ENCODE measurements around the gene F5.
A peak's percentile ranks its signal among the peaks of the same experiment; 100 is the strongest.

Gene F5

DNA sequence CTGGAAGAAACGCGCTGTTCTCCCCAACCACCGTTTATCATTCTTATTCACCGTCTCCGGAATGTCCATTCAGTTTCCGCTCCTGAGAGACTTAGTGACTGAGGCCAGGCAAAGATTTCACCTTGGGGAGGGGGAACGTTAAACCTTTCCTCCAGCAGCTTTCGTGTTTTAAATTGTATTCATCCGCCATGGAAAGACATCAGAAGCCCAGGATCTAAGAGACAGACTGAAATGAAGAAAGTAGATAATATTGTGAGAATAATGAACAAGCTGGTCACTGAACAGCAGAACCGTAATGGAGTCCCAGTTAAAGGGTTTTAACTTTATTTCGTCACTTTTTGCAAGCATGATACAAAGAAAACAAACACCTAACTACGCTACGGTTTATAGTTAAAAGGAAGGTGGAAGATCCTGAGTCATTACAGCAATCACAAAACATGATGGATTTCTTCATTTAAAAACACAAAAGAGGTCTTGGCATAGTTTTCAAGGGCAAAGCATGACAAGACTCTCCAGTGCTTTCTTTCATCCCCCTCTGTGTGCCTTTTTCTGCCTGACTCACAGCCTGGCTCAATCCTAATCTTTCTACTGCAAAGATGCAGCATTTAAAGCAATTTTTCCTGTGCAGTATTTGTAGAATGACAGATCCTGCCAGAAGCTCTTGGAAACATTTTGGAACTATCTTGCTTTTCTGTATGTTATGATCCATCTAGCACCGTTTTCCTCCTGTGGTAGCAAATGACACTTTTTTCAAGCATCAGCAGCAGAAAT, 99.8 kb downstream of the F5 start:
- H3K4me3 ChIP-seq (ENCODE audit: low read depth, low read length): peak overlapping the region; percentile 83
- no peaks in the 10 kb centered on the region for H3K27me3 ChIP-seq (ENCODE audit: control insufficient read depth, insufficient read depth, low read length)
- no peaks in the 10 kb centered on the region for H3K9me3 ChIP-seq (ENCODE audit: control insufficient read depth, insufficient read depth, low read length)
- H3K9ac ChIP-seq (ENCODE audit: low read depth, low read length): peak overlapping the region; percentile 82
- peaks cover 49% of the 10 kb centered on the region for H3K4me1 ChIP-seq (ENCODE audit: control insufficient read depth, insufficient read depth, low read length)
- H3K36me3 ChIP-seq (ENCODE audit: control insufficient read depth, insufficient read depth, low read length): no peaks in the 10 kb centered on the region
- H3K27ac ChIP-seq (ENCODE audit: low read depth, low read length): peak overlapping the region; percentile 94

DNA sequence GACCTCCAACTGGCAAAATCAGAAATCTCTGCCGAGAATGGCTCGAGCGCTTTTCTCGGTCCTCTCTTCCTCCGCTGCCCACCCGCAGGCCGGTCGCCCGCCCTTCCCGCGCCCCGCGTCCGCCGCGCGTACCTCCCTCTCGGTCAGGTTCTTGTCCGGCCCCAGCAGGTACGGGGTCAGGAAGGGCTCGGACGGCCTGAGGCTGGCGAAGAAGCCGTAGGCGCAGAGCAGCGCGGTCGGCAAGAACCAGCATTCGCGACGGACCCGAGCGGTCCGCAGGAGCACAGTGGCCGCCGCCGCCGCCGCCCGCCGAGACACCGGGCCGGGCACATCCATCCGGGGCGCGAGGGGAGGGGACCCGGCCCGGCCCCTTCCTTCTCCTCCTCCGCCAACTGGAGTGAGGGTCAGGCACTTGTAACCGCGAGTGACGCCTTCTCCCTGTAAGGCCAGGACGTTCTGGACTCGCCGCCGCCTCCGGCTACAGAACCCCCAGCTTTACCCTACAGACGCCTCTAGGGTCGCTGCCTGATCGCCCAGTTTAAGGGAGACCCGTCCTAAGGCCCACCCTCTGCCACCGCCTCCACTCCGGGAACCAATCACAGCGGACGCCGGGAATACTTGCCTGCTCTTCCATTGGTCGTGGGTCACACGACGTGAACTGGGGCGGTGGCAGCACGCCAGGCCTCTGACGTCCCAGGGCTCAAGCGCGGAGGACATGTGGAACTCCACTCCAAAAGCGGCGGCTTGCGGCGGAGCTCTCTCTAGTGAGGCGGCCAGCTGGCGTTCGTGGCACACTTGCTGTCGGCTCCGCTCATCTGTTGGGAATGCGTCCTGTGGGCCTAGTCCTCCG, 100.6 kb downstream of the F5 start, which contains the start of gene SLC19A2:
SLC19A2 (minus strand) TSS at position 514 of the 850 bp plus-strand sequence; CDS start at position 336, 178 bp downstream.
- Histone ChIP-seq H3K4me1 (ENCODE audit: control insufficient read depth, insufficient read depth, low read length) (peaks cover 57% of the 10 kb centered on the region), H3K27me3 (ENCODE audit: control insufficient read depth, insufficient read depth, low read length) (no peaks in the 10 kb centered on the region), H3K36me3 (ENCODE audit: control insufficient read depth, insufficient read depth, low read length) (no peaks in the 10 kb centered on the region), H3K9ac (ENCODE audit: low read depth, low read length) (peak within 1 kb of the TSS; percentile 82), H3K27ac (ENCODE audit: low read depth, low read length) (peak within 1 kb of the TSS; percentile 94), H3K9me3 (ENCODE audit: control insufficient read depth, insufficient read depth, low read length) (no peaks in the 10 kb centered on the region), H3K4me3 (ENCODE audit: low read depth, low read length) (peak within 1 kb of the TSS; percentile 83)

DNA sequence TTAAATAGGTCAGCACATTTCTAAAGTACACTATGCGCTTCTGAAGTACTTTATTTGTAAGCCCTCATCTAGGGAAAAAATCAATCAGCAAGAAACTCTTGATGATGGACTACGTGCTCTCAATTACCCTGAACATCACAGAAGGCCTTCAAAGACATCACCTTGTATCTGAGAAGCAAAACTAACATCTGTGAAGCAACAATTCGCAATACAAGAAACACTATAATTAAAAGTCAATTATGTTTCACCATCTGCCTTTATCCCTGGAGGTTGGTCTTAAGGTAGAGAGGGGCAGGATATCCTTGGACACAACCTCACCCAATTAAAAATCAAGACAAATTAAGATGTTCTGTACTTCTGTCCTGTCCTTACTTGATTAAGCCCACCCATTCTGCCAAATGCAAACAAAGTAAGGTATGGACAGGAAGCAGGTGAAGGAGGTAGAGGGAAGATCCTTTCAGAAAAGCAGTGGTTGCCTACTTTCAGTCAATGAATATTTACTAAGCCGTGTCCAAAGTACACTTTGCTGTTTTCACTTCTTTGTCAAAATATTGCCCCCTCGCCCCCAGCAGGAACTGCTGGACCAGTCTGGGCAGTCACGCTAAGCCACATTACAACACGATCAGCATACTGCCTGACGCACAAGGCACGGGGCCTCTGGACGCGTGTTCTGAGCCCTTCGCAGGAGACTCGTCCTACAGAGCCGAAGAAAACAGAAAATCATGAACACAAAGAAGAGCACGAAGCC, 101.4 kb downstream of the F5 start:
- peaks cover 64% of the 10 kb centered on the region for H3K4me1 ChIP-seq (ENCODE audit: control insufficient read depth, insufficient read depth, low read length)
- H3K4me3 ChIP-seq (ENCODE audit: low read depth, low read length): peak overlapping the region; percentile 83
- peak overlapping the region; percentile 80 for H3K9ac ChIP-seq (ENCODE audit: low read depth, low read length)
- no peaks in the 10 kb centered on the region for H3K9me3 ChIP-seq (ENCODE audit: control insufficient read depth, insufficient read depth, low read length)
- no peaks in the 10 kb centered on the region for H3K36me3 ChIP-seq (ENCODE audit: control insufficient read depth, insufficient read depth, low read length)
- no peaks in the 10 kb centered on the region for H3K27me3 ChIP-seq (ENCODE audit: control insufficient read depth, insufficient read depth, low read length)
- peak overlapping the region; percentile 86 for H3K27ac ChIP-seq (ENCODE audit: low read depth, low read length)

- Histone ChIP-seq H3K4me3 (ENCODE audit: low read depth, low read length) (peak overlapping the region; percentile 83), H3K9ac (ENCODE audit: low read depth, low read length) (no peak overlapping the region), H3K9me3 (ENCODE audit: control insufficient read depth, insufficient read depth, low read length) (no peaks in the 10 kb centered on the region), H3K27me3 (ENCODE audit: control insufficient read depth, insufficient read depth, low read length) (no peaks in the 10 kb centered on the region), H3K4me1 (ENCODE audit: control insufficient read depth, insufficient read depth, low read length) (peaks cover 71% of the 10 kb centered on the region), H3K27ac (ENCODE audit: low read depth, low read length) (no peak overlapping the region), H3K36me3 (ENCODE audit: control insufficient read depth, insufficient read depth, low read length) (no peaks in the 10 kb centered on the region)
Observed at GRCh38 chr1:169484101-169484500, 102.2 kb downstream of the F5 start.

- Histone ChIP-seq H3K4me3 (ENCODE audit: low read depth, low read length) (peak overlapping the region; percentile 83), H3K9me3 (ENCODE audit: control insufficient read depth, insufficient read depth, low read length) (no peaks in the 10 kb centered on the region), H3K27me3 (ENCODE audit: control insufficient read depth, insufficient read depth, low read length) (no peaks in the 10 kb centered on the region), H3K4me1 (ENCODE audit: control insufficient read depth, insufficient read depth, low read length) (peaks cover 75% of the 10 kb centered on the region), H3K27ac (ENCODE audit: low read depth, low read length) (no peak overlapping the region), H3K36me3 (ENCODE audit: control insufficient read depth, insufficient read depth, low read length) (no peaks in the 10 kb centered on the region), H3K9ac (ENCODE audit: low read depth, low read length) (no peak overlapping the region; the same call in 1 of the 2 replicates)
Observed at GRCh38 chr1:169483500-169483966, 102.7 kb downstream of the F5 start.

- Histone ChIP-seq H3K9ac (ENCODE audit: low read depth, low read length) (no peak overlapping the region), H3K27me3 (ENCODE audit: control insufficient read depth, insufficient read depth, low read length) (no peaks in the 10 kb centered on the region), H3K9me3 (ENCODE audit: control insufficient read depth, insufficient read depth, low read length) (no peaks in the 10 kb centered on the region), H3K4me1 (ENCODE audit: control insufficient read depth, insufficient read depth, low read length) (peaks cover 50% of the 10 kb centered on the region), H3K4me3 (ENCODE audit: low read depth, low read length) (no peak overlapping the region), H3K27ac (ENCODE audit: low read depth, low read length) (no peak overlapping the region), H3K36me3 (ENCODE audit: control insufficient read depth, insufficient read depth, low read length) (peaks cover 29% of the 10 kb centered on the region)
Observed at GRCh38 chr1:169479363-169480066, 106.8 kb downstream of the F5 start.

DNA sequence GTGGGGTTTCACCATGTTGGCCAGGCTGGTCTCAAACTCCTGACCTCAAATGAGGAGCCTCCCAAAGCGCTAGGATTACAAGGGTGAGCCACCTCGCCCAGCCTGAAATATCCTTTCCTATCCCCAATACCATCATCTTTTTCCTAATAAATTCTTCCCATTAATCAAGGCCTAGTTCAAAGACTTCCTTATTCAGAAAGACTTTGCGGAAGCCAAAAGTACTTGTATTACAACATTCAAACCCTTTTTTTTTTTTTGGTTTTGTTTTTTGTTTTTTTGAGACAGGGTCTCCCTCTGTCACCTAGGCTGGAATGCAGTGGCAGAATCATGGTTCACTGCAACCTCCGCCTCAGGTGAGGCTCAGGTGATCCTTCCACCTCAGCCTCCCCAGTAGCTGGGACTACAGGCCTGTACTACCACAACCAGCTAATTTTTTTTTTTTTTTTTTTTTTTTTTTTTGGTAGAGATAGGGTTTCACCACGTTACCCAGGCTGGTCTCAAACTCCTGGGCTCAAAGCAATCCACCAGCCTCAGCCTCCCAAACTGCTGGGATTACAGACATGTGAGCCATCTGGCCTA, 108.1 kb downstream of the F5 start:
- Histone ChIP-seq H3K4me1 (ENCODE audit: control insufficient read depth, insufficient read depth, low read length) (peaks cover 36% of the 10 kb centered on the region), H3K4me3 (ENCODE audit: low read depth, low read length) (no peak overlapping the region), H3K9ac (ENCODE audit: low read depth, low read length) (no peak overlapping the region), H3K9me3 (ENCODE audit: control insufficient read depth, insufficient read depth, low read length) (no peaks in the 10 kb centered on the region), H3K36me3 (ENCODE audit: control insufficient read depth, insufficient read depth, low read length) (peaks cover 29% of the 10 kb centered on the region), H3K27me3 (ENCODE audit: control insufficient read depth, insufficient read depth, low read length) (no peaks in the 10 kb centered on the region), H3K27ac (ENCODE audit: low read depth, low read length) (no peak overlapping the region)

DNA sequence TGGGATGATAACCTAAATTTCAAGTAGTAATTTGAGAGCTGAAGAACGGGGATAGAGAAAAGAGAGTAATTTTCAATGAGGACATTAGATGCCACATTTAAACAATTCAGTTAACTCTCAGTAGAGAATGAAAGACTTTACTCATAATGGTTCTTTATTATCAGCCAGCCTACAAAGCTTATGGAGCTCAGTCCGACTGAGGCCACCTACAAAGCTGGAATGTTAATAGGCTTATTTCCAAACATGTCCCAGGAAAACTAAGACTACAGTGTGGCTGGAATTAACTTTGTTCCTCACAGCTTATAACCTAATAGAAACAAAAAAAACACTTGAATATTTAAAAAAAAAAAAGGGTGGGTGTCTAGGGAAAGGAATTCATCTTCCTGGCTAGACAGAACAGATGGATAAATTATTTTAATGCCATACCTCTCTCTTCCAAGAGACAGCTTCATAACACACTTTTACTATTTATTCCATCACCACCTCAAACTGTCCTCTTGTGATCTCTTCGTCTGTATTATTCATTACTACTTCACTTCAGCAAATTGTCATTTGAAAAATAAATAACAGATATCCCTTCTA, 110.4 kb downstream of the F5 start:
- no peak overlapping the region for H3K4me3 ChIP-seq (ENCODE audit: low read depth, low read length)
- H3K4me1 ChIP-seq (ENCODE audit: control insufficient read depth, insufficient read depth, low read length): peaks cover 21% of the 10 kb centered on the region
- no peak overlapping the region for H3K9ac ChIP-seq (ENCODE audit: low read depth, low read length)
- H3K27ac ChIP-seq (ENCODE audit: low read depth, low read length): no peak overlapping the region
- H3K27me3 ChIP-seq (ENCODE audit: control insufficient read depth, insufficient read depth, low read length): no peaks in the 10 kb centered on the region
- H3K36me3 ChIP-seq (ENCODE audit: control insufficient read depth, insufficient read depth, low read length): peaks cover 29% of the 10 kb centered on the region
- H3K9me3 ChIP-seq (ENCODE audit: control insufficient read depth, insufficient read depth, low read length): no peaks in the 10 kb centered on the region

- no peaks in the 10 kb centered on the region for H3K27me3 ChIP-seq (ENCODE audit: control insufficient read depth, insufficient read depth, low read length)
- H3K27ac ChIP-seq (ENCODE audit: low read depth, low read length): no peak overlapping the region
- no peaks in the 10 kb centered on the region for H3K9me3 ChIP-seq (ENCODE audit: control insufficient read depth, insufficient read depth, low read length)
- H3K4me3 ChIP-seq (ENCODE audit: low read depth, low read length): no peak overlapping the region
- peaks cover 8% of the 10 kb centered on the region for H3K4me1 ChIP-seq (ENCODE audit: control insufficient read depth, insufficient read depth, low read length)
- H3K9ac ChIP-seq (ENCODE audit: low read depth, low read length): no peak overlapping the region
- H3K36me3 ChIP-seq (ENCODE audit: control insufficient read depth, insufficient read depth, low read length): peaks cover 33% of the 10 kb centered on the region
Observed at GRCh38 chr1:169474302-169474995, 111.8 kb downstream of the F5 start.

Measured in HUES48 (cell line).